HepG2 (cell line): ENCODE measurements around the gene ISCA2. TPM values are rescaled to one million over a fixed set of nuclear protein-coding genes. Genes with fewer than 3 reads are reported as not detected.
A peak's percentile ranks its signal among the peaks of the same experiment; 100 is the strongest.

Source experiments
- AFF4 ChIP-seq: sonication (generic); formaldehyde crosslinking; IDR thresholded peaks from 2 replicates; pipeline ENCODE4 v1.4.0; 2020; ENCODE audit warnings: missing genetic modification reagents
- BATF2 ChIP-seq: sonication (generic); formaldehyde crosslinking; IDR thresholded peaks from 2 replicates; pipeline ENCODE4 v1.8.0; 2022; ENCODE audit warnings: mild to moderate bottlenecking, missing genetic modification reagents, moderate library complexity
- FOXM1 ChIP-seq: sonication (generic); formaldehyde crosslinking; IDR thresholded peaks from 2 replicates; pipeline ENCODE4 v1.5.0; 2020; ENCODE audit warnings: missing genetic modification reagents
- GATAD1 ChIP-seq: IDR thresholded peaks from 2 replicates; pipeline ENCODE4 v1.6.1; 2016; ENCODE audit warnings: missing genetic modification reagents, missing compliant biosample characterization
- KAT8 ChIP-seq: IDR thresholded peaks from 2 replicates; pipeline ENCODE4 v1.6.1; 2016; ENCODE audit warnings: missing genetic modification reagents, missing compliant biosample characterization
- KDM6A ChIP-seq: IDR thresholded peaks from 2 replicates; pipeline ENCODE4 v1.6.1; 2016; ENCODE audit warnings: low read depth
- KLF11 ChIP-seq: IDR thresholded peaks from 2 replicates; pipeline ENCODE4 v1.6.1; 2016; ENCODE audit warnings: missing compliant biosample characterization
- MAFK ChIP-seq, 2 experiments: IDR thresholded peaks in 1 of 2; conservative IDR thresholded peaks in 1 of 2; 2 replicates each; pipeline ENCODE4 v1.6.1; 2011; ENCODE audit warnings: improper control_type of control experiment in 2 of 2, low read length in 2 of 2
- MLLT10 ChIP-seq: sonication (generic); formaldehyde crosslinking; IDR thresholded peaks from 2 replicates; pipeline ENCODE4 v1.4.0; 2020; ENCODE audit warnings: missing genetic modification reagents
- SOX6 ChIP-seq, 2 experiments: fragments of 450-650 bp in 1 of 2; sonication (generic) in 1 of 2; formaldehyde crosslinking in 1 of 2; IDR thresholded peaks; 2 replicates each; pipeline versions ENCODE4 v1.4.0 to v1.6.1; 2017 to 2020; ENCODE audit warnings: antibody characterized with exemption in 1 of 2, mild to moderate bottlenecking in 1 of 2, missing genetic modification reagents in 1 of 2
- STAT6 ChIP-seq: sonication (generic); formaldehyde crosslinking; IDR thresholded peaks from 2 replicates; pipeline ENCODE4 v1.4.0; 2020; ENCODE audit warnings: missing genetic modification reagents, mild to moderate bottlenecking, borderline replicate concordance
- ZKSCAN8 ChIP-seq: IDR thresholded peaks from 2 replicates; pipeline ENCODE4 v1.6.1; 2016; ENCODE audit warnings: borderline replicate concordance, missing genetic modification reagents, missing compliant biosample characterization
- ZNF276 ChIP-seq: sonication (generic); formaldehyde crosslinking; IDR thresholded peaks from 2 replicates; pipeline ENCODE4 v1.4.0; 2020; ENCODE audit warnings: mild to moderate bottlenecking, low read depth, missing genetic modification reagents
- ZNF496 ChIP-seq: sonication (generic); formaldehyde crosslinking; IDR thresholded peaks from 2 replicates; pipeline ENCODE4 v1.8.1; 2023; ENCODE audit warnings: mild to moderate bottlenecking, moderate library complexity, missing genetic modification reagents; ENCODE audit not compliant: insufficient replicate concordance
- ZNF503 ChIP-seq: sonication (generic); formaldehyde crosslinking; IDR thresholded peaks from 2 replicates; pipeline ENCODE4 v1.4.0; 2020; ENCODE audit warnings: missing genetic modification reagents
- ZNF589 ChIP-seq: sonication (generic); formaldehyde crosslinking; conservative IDR thresholded peaks from 2 replicates; pipeline ENCODE4 v1.8.0; 2022; ENCODE audit warnings: mild to moderate bottlenecking, moderate library complexity, missing genetic modification reagents
- ZNF691 ChIP-seq: sonication (generic); formaldehyde crosslinking; IDR thresholded peaks from 2 replicates; pipeline ENCODE4 v1.4.0; 2020; ENCODE audit warnings: missing genetic modification reagents, low read depth, mild to moderate bottlenecking, borderline replicate concordance
- polyA plus RNA-seq, 8 experiments: library from polyadenylated mRNA; depleted of rRNA in 3 of 8; stranded (reverse) in 7 of 8; unstranded in 1 of 8; fragments of >200 nt; fragmentation: Illumina TruSeq in 4 of 8; extraction: Trizol in 4 of 8; gene quantifications; 2 replicates each; pipeline versions ENCODE4 v1.2.1 to v1.2.3, GENCODE V29; 2011 to 2016; ENCODE audit warnings: low read depth in 4 of 8, missing spikeins in 1 of 8, mixed read lengths in 1 of 8; ENCODE audit not compliant: insufficient read depth in 1 of 8
- total RNA-seq, 5 experiments: library from RNA; depleted of rRNA; stranded (reverse); fragments of >200 nt; fragmentation: Illumina TruSeq; extraction: Trizol; gene quantifications; 2 replicates each; pipeline ENCODE4 v1.2.3, GENCODE V29; 2016; ENCODE audit warnings: low read depth in 1 of 5

The ISCA2 gene
- total and polyA plus RNA-seq, 2 of the 13 experiments (the other 11 are each of a cell fraction or from before 2014, with no cell fraction given) = 32.1 to 43.4 TPM

- TF ChIP-seq FOXM1 = no peak
- TF ChIP-seq AFF4 (CRISPR knock-in tag) = no peak
- no peak for TF ChIP-seq BATF2 (CRISPR knock-in tag)
- no peak for TF ChIP-seq STAT6
- no peak for TF ChIP-seq MLLT10
- TF ChIP-seq KDM6A = no peak
- TF ChIP-seq ZNF503 (CRISPR knock-in tag) = peak; percentile 50
- TF ChIP-seq ZNF691 = 0 out of 2 replicates have a peak, but pooled peaks have one; percentile 35
- no peak for TF ChIP-seq SOX6 (IDR thresholded peaks at IDR 0.05)
- peak; percentile 60; the same call in 1 of the 2 replicates for TF ChIP-seq SOX6 (CRISPR knock-in tag; IDR thresholded peaks at IDR 0.05)
- 0 out of 4 replicates have a peak, but pooled peaks of 1 of the 2 experiments have one; percentile 97 for TF ChIP-seq MAFK (conservative IDR thresholded peaks at IDR 0.05 in 1 of 2, IDR thresholded peaks at IDR 0.05 in 1 of 2; ENCODE audit: low read length in 2 of 2)
- TF ChIP-seq ZNF276 (CRISPR knock-in tag) = no peak
- TF ChIP-seq ZKSCAN8 (CRISPR knock-in tag) = no peak
- TF ChIP-seq KLF11 (CRISPR knock-in tag) = no peak
- TF ChIP-seq KAT8 (CRISPR knock-in tag) = 0 out of 2 replicates have a peak, but pooled peaks have one; percentile 20
- no peak for TF ChIP-seq GATAD1 (CRISPR knock-in tag)
- TF ChIP-seq ZNF589 = no peak
- no peak for TF ChIP-seq ZNF496 (CRISPR knock-in tag)
Observed at GRCh38 chr14:74492776-74493342, 706 bp upstream of the ISCA2 start, which contains the start of gene NPC2 (continued).
